BE2C (cell line): Measurements from ENCODE around the gene ZNF778.

Experiments used
- DNase-seq: peaks from one replicate; pipeline ENCODE4 v3.0.0-alpha.2; 2020
- H3K27me3 ChIP-seq: fragments of 250-450 bp; sonication (Bioruptor Pico); 2 replicates; pipeline ENCODE4 v1.5.1; 2020; ENCODE audit warnings: mild to moderate bottlenecking
- H3K36me3 ChIP-seq: fragments of 250-450 bp; sonication (Bioruptor Pico); 2 replicates; pipeline ENCODE4 v1.5.1; 2020; ENCODE audit warnings: mild to moderate bottlenecking
- H3K4me1 ChIP-seq: fragments of 250-450 bp; sonication (Bioruptor Pico); 2 replicates; pipeline ENCODE4 v1.5.1; 2020
- H3K4me3 ChIP-seq: 2 replicates; pipeline ENCODE4 v1.5.1; 2011; ENCODE audit warnings: low read depth, low read length
- H3K9me3 ChIP-seq: fragments of 250-450 bp; sonication (Bioruptor Pico); 2 replicates; pipeline ENCODE4 v1.5.1; 2020
- TF ChIP-seq, protein P1 (sequence below): IDR thresholded peaks from 2 replicates; pipeline ENCODE4 v1.5.1; 2012; ENCODE audit warnings: mild to moderate bottlenecking, low read depth, low read length

The ZNF778 gene

GRCh38 chr16:89274561-89275283 lies 57.2 kb downstream of the ZNF778 start:
- TF ChIP-seq, protein P1, sequence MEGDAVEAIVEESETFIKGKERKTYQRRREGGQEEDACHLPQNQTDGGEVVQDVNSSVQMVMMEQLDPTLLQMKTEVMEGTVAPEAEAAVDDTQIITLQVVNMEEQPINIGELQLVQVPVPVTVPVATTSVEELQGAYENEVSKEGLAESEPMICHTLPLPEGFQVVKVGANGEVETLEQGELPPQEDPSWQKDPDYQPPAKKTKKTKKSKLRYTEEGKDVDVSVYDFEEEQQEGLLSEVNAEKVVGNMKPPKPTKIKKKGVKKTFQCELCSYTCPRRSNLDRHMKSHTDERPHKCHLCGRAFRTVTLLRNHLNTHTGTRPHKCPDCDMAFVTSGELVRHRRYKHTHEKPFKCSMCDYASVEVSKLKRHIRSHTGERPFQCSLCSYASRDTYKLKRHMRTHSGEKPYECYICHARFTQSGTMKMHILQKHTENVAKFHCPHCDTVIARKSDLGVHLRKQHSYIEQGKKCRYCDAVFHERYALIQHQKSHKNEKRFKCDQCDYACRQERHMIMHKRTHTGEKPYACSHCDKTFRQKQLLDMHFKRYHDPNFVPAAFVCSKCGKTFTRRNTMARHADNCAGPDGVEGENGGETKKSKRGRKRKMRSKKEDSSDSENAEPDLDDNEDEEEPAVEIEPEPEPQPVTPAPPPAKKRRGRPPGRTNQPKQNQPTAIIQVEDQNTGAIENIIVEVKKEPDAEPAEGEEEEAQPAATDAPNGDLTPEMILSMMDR: no peak
- Histone ChIP-seq H3K27me3 (no peaks in the 10 kb centered on the region), H3K9me3 (no peaks in the 10 kb centered on the region), H3K36me3 (peaks cover 86% of the 10 kb centered on the region), H3K4me3 (no peak overlapping the region), H3K4me1 (no peaks in the 10 kb centered on the region)
- DNase-seq: no peak

DNA sequence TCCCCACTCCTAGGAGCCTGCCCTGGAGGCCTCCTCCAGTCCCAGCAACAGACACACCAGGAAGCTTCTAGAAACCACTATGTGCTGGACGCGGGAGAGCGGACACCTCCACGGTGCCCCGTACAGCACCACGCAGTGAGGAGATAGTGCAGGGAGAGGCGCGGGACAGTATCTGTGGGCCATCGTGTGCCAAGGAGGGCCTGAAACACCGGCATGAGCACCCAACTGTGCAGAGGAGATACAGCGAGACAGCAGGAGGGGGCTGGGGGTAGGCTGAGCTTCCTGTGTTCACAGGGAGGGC lies 57.7 kb downstream of the ZNF778 start:
- Histone ChIP-seq H3K9me3 (no peaks in the 10 kb centered on the region), H3K4me3 (no peak overlapping the region), H3K36me3 (peaks cover 86% of the 10 kb centered on the region), H3K4me1 (no peaks in the 10 kb centered on the region), H3K27me3 (no peaks in the 10 kb centered on the region)
- DNase-seq: no peak
- TF ChIP-seq, protein P1: no peak

- H3K9me3 ChIP-seq: no peaks in the 10 kb centered on the region
- TF ChIP-seq, protein P1: no peak
- H3K36me3 ChIP-seq: peaks cover 86% of the 10 kb centered on the region
- H3K4me3 ChIP-seq: no peak overlapping the region
- no peaks in the 10 kb centered on the region for H3K27me3 ChIP-seq
- DNase-seq: no peak
- H3K4me1 ChIP-seq: no peaks in the 10 kb centered on the region
These were observed 58.6 kb downstream of the ZNF778 start for GRCh38 chr16:89275837-89276720.

DNA sequence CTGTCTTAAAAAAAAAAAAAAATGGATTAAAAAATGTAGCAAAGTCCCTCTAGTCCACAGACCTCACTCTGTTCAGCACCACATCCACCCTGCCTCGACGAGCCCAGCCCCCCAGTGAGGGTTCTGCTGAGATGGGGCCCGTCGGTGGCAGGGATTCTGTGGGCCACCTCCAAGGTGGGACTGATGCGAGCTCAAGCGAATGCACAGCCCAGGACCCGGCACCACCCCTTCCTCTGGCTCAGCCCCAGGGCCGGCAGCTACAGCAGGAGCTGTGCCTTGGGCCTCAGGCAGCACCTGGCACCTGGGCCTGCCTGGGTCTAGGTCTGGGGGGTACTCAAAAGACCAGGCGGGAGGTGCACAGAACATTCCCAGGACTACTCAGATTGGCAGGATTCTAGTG lies 59.5 kb downstream of the ZNF778 start:
- Histone ChIP-seq H3K27me3 (no peaks in the 10 kb centered on the region), H3K9me3 (no peaks in the 10 kb centered on the region), H3K4me1 (no peaks in the 10 kb centered on the region), H3K36me3 (peaks cover 86% of the 10 kb centered on the region), H3K4me3 (no peak overlapping the region)
- no peak for DNase-seq
- TF ChIP-seq, protein P1: no peak

- no peak for DNase-seq
These were observed 60.3 kb downstream of the ZNF778 start for GRCh38 chr16:89277641-89278341.

More at GRCh38 chr16:89277641-89278341, 60.3 kb downstream of the ZNF778 start:
- no peaks in the 10 kb centered on the region for H3K4me1 ChIP-seq
- no peak overlapping the region for H3K4me3 ChIP-seq
- TF ChIP-seq, protein P1: no peak
- no peaks in the 10 kb centered on the region for H3K27me3 ChIP-seq
- H3K9me3 ChIP-seq: no peaks in the 10 kb centered on the region
- H3K36me3 ChIP-seq: peaks cover 83% of the 10 kb centered on the region
